HepG2 (cell line): Measurements from ENCODE around the gene WDR82. TPM values are rescaled to one million over a fixed set of nuclear protein-coding genes. Genes with fewer than 3 reads are reported as not detected.

Experiments used
- ARHGAP35 ChIP-seq: sonication (generic); formaldehyde crosslinking; IDR thresholded peaks from 2 replicates; pipeline ENCODE4 v1.9.0; 2022; ENCODE audit warnings: mild to moderate bottlenecking, inconsistent platforms, moderate library complexity, missing genetic modification reagents, borderline replicate concordance
- HNRNPH1 ChIP-seq: fragments of 200-400 bp; formaldehyde crosslinking; optimal IDR thresholded peaks from 2 replicates; pipeline ENCODE3; 2017; ENCODE audit warnings: mild to moderate bottlenecking, low read depth, low read length
- JUND ChIP-seq: sonication (generic); formaldehyde crosslinking; IDR thresholded peaks from 2 replicates; pipeline ENCODE4 v1.8.0; 2022; ENCODE audit warnings: mild to moderate bottlenecking, missing genetic modification reagents
- KAT8 ChIP-seq: IDR thresholded peaks from 2 replicates; pipeline ENCODE4 v1.6.1; 2016; ENCODE audit warnings: missing genetic modification reagents, missing compliant biosample characterization
- MAZ ChIP-seq, 2 experiments: sonication (generic) in 1 of 2; formaldehyde crosslinking in 1 of 2; IDR thresholded peaks; 2 replicates each; pipeline versions ENCODE4 v1.5.0 to v1.6.1; 2012 to 2020; ENCODE audit warnings: low read depth in 2 of 2, mild to moderate bottlenecking in 2 of 2, borderline replicate concordance in 1 of 2, improper control_type of control experiment in 1 of 2, low read length in 1 of 2, missing genetic modification reagents in 1 of 2, moderate library complexity in 1 of 2
- PCBP1 ChIP-seq: fragments of 200-400 bp; formaldehyde crosslinking; IDR thresholded peaks from 2 replicates; pipeline ENCODE4 v1.6.1; 2017; ENCODE audit warnings: mild to moderate bottlenecking, low read depth, low read length, borderline replicate concordance
- SP140L ChIP-seq: sonication (generic); formaldehyde crosslinking; IDR thresholded peaks from 2 replicates; pipeline ENCODE4 v1.4.0; 2020; ENCODE audit warnings: missing genetic modification reagents, borderline replicate concordance
- TOE1 ChIP-seq: sonication (generic); formaldehyde crosslinking; IDR thresholded peaks from 2 replicates; pipeline ENCODE4 v1.4.0; 2020; ENCODE audit warnings: mild to moderate bottlenecking, missing genetic modification reagents
- ZNF143 ChIP-seq: sonication (generic); formaldehyde crosslinking; IDR thresholded peaks from 2 replicates; pipeline ENCODE4 v1.4.0; 2020; ENCODE audit warnings: missing genetic modification reagents
- ZNF3 ChIP-seq: IDR thresholded peaks from 2 replicates; pipeline ENCODE4 v1.7.0; 2017; ENCODE audit warnings: inconsistent platforms
- ZNF383 ChIP-seq: sonication (generic); formaldehyde crosslinking; IDR thresholded peaks from 2 replicates; pipeline ENCODE4 v1.4.0; 2020; ENCODE audit warnings: missing genetic modification reagents, mild to moderate bottlenecking, borderline replicate concordance
- polyA plus RNA-seq, 8 experiments: library from polyadenylated mRNA; depleted of rRNA in 3 of 8; stranded (reverse) in 7 of 8; unstranded in 1 of 8; fragments of >200 nt; fragmentation: Illumina TruSeq in 4 of 8; extraction: Trizol in 4 of 8; gene quantifications; 2 replicates each; pipeline versions ENCODE4 v1.2.1 to v1.2.3, GENCODE V29; 2011 to 2016; ENCODE audit warnings: low read depth in 4 of 8, missing spikeins in 1 of 8, mixed read lengths in 1 of 8; ENCODE audit not compliant: insufficient read depth in 1 of 8
- total RNA-seq, 5 experiments: library from RNA; depleted of rRNA; stranded (reverse); fragments of >200 nt; fragmentation: Illumina TruSeq; extraction: Trizol; gene quantifications; 2 replicates each; pipeline ENCODE4 v1.2.3, GENCODE V29; 2016; ENCODE audit warnings: low read depth in 1 of 5
- TF ChIP-seq, protein P1 (sequence below): sonication (generic); formaldehyde crosslinking; IDR thresholded peaks from 2 replicates; pipeline ENCODE4 v1.4.0; 2020; ENCODE audit warnings: mild to moderate bottlenecking, missing genetic modification reagents
- TF ChIP-seq, protein P2 (sequence below): IDR thresholded peaks from 2 replicates; pipeline ENCODE4 v1.6.1; 2016; ENCODE audit warnings: mild to moderate bottlenecking

The WDR82 gene
- total and polyA plus RNA-seq, 2 of the 13 experiments (the other 11 are each of a cell fraction or from before 2014, with no cell fraction given) = 39.1 to 59.5 TPM

DNA sequence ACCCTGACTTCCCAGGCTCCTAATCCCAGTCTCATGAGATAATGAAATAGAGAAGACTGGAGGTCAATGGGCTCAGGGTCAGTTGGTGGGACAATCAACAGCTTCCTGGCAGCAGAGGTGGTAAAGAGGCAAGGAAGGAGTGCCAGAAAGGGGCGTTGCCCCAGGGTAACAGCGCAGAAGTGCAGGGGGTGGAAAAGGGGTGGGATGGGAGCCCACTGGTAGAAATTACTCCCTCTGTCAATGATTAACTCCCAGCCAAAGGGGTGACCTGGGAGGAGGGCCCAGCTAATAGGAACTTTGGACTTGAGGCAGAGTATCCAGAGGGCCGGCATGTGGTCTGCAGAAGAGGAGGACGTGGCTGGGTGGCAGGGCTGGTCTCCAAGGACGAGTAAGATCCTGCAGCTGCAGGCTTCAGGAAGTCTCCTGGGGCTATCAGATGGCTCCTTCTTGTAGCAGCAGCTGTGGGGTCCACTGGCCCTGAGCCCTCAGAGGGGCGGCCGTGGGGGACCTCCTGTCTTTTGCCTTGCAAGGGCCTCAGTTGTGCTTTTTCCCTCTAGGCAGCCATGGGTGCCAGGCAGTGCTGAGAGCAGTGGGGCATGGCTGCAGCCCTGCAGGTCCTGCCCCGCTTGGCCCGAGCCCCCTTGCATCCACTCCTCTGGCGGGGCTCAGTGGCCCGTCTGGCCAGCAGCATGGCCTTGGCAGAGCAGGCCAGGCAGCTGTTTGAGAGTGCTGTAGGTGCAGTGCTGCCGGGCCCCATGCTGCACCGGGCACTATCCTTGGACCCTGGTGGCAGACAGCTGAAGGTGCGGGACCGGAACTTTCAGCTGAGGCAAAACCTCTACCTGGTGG, 11.5 kb upstream of the WDR82 start (continued):
- TF ChIP-seq ARHGAP35 (peak; percentile 77; the same call in 1 of the 2 replicates), TOE1 (CRISPR knock-in tag) (no peak), MAZ (IDR thresholded peaks at IDR 0.05; ENCODE audit: borderline replicate concordance, low read depth, low read length) (no peak), MAZ (CRISPR knock-in tag; IDR thresholded peaks at IDR 0.05; ENCODE audit: low read depth) (no peak), ZNF3 (CRISPR knock-in tag) (no peak), JUND (CRISPR knock-in tag) (0 out of 2 replicates have a peak, but pooled peaks have one; percentile 53), ZNF383 (no peak), HNRNPH1 (peak; percentile 71), ZNF143 (CRISPR knock-in tag) (peak; percentile 3), KAT8 (CRISPR knock-in tag) (peak; percentile 52), SP140L (CRISPR knock-in tag) (0 out of 2 replicates have a peak, but pooled peaks have one; percentile 51), PCBP1 (no peak)
- TF ChIP-seq, protein P1, sequence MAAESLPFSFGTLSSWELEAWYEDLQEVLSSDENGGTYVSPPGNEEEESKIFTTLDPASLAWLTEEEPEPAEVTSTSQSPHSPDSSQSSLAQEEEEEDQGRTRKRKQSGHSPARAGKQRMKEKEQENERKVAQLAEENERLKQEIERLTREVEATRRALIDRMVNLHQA (CRISPR knock-in tag) = no peak
- TF ChIP-seq, protein P2, sequence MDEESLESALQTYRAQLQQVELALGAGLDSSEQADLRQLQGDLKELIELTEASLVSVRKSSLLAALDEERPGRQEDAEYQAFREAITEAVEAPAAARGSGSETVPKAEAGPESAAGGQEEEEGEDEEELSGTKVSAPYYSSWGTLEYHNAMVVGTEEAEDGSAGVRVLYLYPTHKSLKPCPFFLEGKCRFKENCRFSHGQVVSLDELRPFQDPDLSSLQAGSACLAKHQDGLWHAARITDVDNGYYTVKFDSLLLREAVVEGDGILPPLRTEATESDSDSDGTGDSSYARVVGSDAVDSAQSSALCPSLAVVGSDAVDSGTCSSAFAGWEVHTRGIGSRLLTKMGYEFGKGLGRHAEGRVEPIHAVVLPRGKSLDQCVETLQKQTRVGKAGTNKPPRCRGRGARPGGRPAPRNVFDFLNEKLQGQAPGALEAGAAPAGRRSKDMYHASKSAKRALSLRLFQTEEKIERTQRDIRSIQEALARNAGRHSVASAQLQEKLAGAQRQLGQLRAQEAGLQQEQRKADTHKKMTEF (CRISPR knock-in tag) = peak; percentile 79
- TF ChIP-seq, all 625 proteins: peak for 277
